HG03342 (cell line): Measurements from ENCODE around the gene GRHL1.
"Not testable (repeated sequence)": the region's sequence is repeated elsewhere in the genome, so short reads cannot be mapped to it uniquely, and the experiment has no call there.

Source experiments
- ATAC-seq: cut with Tn5 transposase; IDR thresholded peaks from one replicate; pipeline ENCODE4 v1.9.1; 2021; ENCODE audit warnings: mild to moderate bottlenecking, moderate library complexity; ENCODE audit not compliant: unreplicated experiment

The GRHL1 gene

GRCh38 chr2:10007921-10008808 lies 56.7 kb downstream of the GRHL1 start:
- no peak for ATAC-seq

- no peak for ATAC-seq
Observed at GRCh38 chr2:10008809-10009176, 57.3 kb downstream of the GRHL1 start.

- no peak for ATAC-seq
Observed at GRCh38 chr2:10009271-10009810, 57.8 kb downstream of the GRHL1 start.

- no peak for ATAC-seq
Observed at GRCh38 chr2:10009811-10010781, 58.6 kb downstream of the GRHL1 start.

- ATAC-seq, result not testable (repeated sequence)
Observed at GRCh38 chr2:10010861-10011605, 59.5 kb downstream of the GRHL1 start.

GRCh38 chr2:10011606-10012325 lies 60.3 kb downstream of the GRHL1 start:
- ATAC-seq, result not testable (repeated sequence)

GRCh38 chr2:10012366-10012962 lies 61.0 kb downstream of the GRHL1 start:
- ATAC-seq, result not testable (repeated sequence)

- no peak for ATAC-seq
Observed at GRCh38 chr2:10012963-10013461, 61.5 kb downstream of the GRHL1 start.

- not testable (repeated sequence) for ATAC-seq
Observed at GRCh38 chr2:10013651-10014417, 62.3 kb downstream of the GRHL1 start.

GRCh38 chr2:10014418-10015190 lies 63.1 kb downstream of the GRHL1 start:
- no peak for ATAC-seq

GRCh38 chr2:10015376-10015989 lies 64.0 kb downstream of the GRHL1 start:
- ATAC-seq, result not testable (repeated sequence)

- no peak for ATAC-seq
Observed at GRCh38 chr2:10016001-10016801, 64.7 kb downstream of the GRHL1 start.

GRCh38 chr2:10016802-10017258 lies 65.3 kb downstream of the GRHL1 start:
- no peak for ATAC-seq

GRCh38 chr2:10017313-10017941 lies 65.9 kb downstream of the GRHL1 start:
- no peak for ATAC-seq

- ATAC-seq, result no peak
Observed at GRCh38 chr2:10019174-10019573, 67.7 kb downstream of the GRHL1 start.
